ENCODE data around the gene RIC8B.
"Not testable (repeated sequence)": the region's sequence is repeated elsewhere in the genome, so short reads cannot be mapped to it uniquely, and the experiment has no call there.

Gene RIC8B

GRCh38 chr12:106915635-106916026 is 141.1 kb downstream of the RIC8B start:
- H3K4me3 ChIP-seq (ENCODE audit: low read depth, low read length): no peak overlapping the region
- DNase-seq (ENCODE audit: low read depth): no peak
- no peak for TF ChIP-seq CTCF (conservative IDR thresholded peaks at IDR 0.05; ENCODE audit: low read depth, low read length)

- no peak overlapping the region for H3K4me3 ChIP-seq (ENCODE audit: low read depth, low read length)
- no peak for TF ChIP-seq CTCF (conservative IDR thresholded peaks at IDR 0.05; ENCODE audit: low read depth, low read length)
- DNase-seq (ENCODE audit: low read depth): no peak
These were observed 143.0 kb downstream of the RIC8B start for GRCh38 chr12:106917503-106917902.

GRCh38 chr12:106918746-106919145 is 144.3 kb downstream of the RIC8B start:
- peak; percentile 78 for TF ChIP-seq CTCF (conservative IDR thresholded peaks at IDR 0.05; ENCODE audit: low read depth, low read length)
- H3K4me3 ChIP-seq (ENCODE audit: low read depth, low read length): no peak overlapping the region
- DNase-seq (ENCODE audit: low read depth): peak; percentile 59

GRCh38 chr12:106919910-106920544 is 145.5 kb downstream of the RIC8B start:
- TF ChIP-seq CTCF (conservative IDR thresholded peaks at IDR 0.05; ENCODE audit: low read depth, low read length): peak; percentile 72
- DNase-seq (ENCODE audit: low read depth): peak; percentile 81

GRCh38 chr12:106921976-106922375 is 147.5 kb downstream of the RIC8B start:
- DNase-seq (ENCODE audit: low read depth); H3K4me3 ChIP-seq (ENCODE audit: low read depth, low read length): not testable (repeated sequence)

More at GRCh38 chr12:106919910-106920544, 145.5 kb downstream of the RIC8B start:
- H3K4me3 ChIP-seq (ENCODE audit: low read depth, low read length): no peak overlapping the region

GRCh38 chr12:106923594-106923993 is 149.1 kb downstream of the RIC8B start:
- DNase-seq (ENCODE audit: low read depth); H3K4me3 ChIP-seq (ENCODE audit: low read depth, low read length): not testable (repeated sequence)

GRCh38 chr12:106924268-106924861 is 149.9 kb downstream of the RIC8B start:
- DNase-seq (ENCODE audit: low read depth): peak; percentile 21
- no peak overlapping the region for H3K4me3 ChIP-seq (ENCODE audit: low read depth, low read length)
- TF ChIP-seq CTCF (conservative IDR thresholded peaks at IDR 0.05; ENCODE audit: low read depth, low read length): no peak

GRCh38 chr12:106926657-106927056 is 152.2 kb downstream of the RIC8B start:
- DNase-seq (ENCODE audit: low read depth): no peak
- no peak for TF ChIP-seq CTCF (conservative IDR thresholded peaks at IDR 0.05; ENCODE audit: low read depth, low read length)
- H3K4me3 ChIP-seq (ENCODE audit: low read depth, low read length): no peak overlapping the region

Data from choroid plexus epithelial cell (primary cell).